OCI-LY3 (cell line): ENCODE data around the gene MOB3C.

Source experiments
- CTCF ChIP-seq: fragments of 200-600, 300-600 bp; sonication (generic); IDR thresholded peaks from 2 replicates; pipeline ENCODE4 v1.5.1; 2014; ENCODE audit warnings: antibody characterized with exemption, low read length, low read depth
- EZH2phosphoT487 ChIP-seq: fragments of 200-600 bp; shearing (Covaris generic); IDR thresholded peaks from 2 replicates; pipeline ENCODE4 v1.6.1; 2018; ENCODE audit warnings: antibody characterized with exemption, mixed run types, low read depth

- TF ChIP-seq CTCF (no peak), EZH2phosphoT487 (no peak)
These were observed 29.7 kb upstream of the MOB3C start for GRCh38 chr1:46646331-46646730.
